Measurements from ENCODE around the gene HS6ST1. TPM values are rescaled to one million over a fixed set of nuclear protein-coding genes. Genes with fewer than 3 reads are reported as not detected.

The HS6ST1 gene
- total RNA-seq, 1 donor from 2014 or later, result 27.1 TPM

DNA sequence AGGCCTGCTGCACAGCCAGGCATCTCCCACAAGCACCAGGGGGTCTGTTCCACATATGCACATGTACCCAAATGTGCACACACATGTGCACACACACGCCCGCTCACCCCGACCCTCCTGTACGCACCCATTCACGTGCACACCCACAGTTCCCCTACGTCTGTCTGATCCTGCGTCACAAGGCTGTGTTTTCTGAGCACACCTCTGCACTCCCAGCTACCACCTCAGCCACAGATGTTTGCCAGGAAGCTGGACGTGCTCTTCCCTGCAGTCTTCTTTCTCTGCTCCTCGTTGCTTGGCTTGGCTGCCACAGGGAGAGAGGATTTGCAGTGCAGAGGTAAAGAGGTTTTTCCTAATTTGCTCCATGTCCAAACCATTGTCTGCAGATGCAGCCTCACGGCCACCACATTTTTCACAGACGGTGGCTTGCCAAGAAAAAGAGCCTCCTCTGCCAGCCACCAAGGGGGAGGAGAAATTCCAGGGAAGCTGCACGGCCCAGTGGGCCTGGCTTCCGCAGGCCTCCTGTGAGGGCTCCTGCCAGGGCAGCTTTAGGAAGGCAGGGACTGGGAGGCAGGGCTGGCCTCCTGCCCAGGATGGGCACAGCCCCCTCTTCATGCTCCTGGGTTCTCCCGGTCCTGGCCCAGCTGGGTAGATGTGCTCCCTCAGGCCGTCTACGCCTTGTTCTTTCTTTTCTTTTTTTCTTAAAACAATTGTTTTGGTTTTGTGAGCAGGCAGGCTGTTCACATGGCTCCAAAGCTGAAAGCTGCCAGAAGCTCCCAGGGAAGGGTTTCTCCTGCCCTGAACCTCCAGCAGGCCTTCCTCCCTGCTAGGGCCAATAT is 29.3 kb upstream of the HS6ST1 start:
- DNase-seq, result peak; percentile 40

DNA sequence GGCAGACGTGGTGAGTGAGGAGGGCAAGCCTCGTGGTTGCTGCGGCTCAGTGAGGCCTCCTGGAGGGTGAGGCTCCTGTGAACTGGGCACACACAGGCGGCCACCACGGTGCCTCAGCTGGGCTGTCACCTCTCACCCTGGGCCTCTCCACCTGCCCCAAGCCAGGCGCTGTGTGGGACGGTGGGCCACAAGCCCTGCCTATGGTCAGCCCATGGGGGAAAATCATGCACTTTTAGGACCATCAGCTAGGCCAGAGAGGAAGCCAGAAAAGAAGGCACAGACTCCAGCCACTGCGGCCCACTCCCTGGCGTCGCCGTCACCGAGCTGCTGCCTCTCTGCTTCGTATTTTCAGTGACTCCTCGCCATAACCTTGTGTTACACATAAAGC is 28.5 kb upstream of the HS6ST1 start:
- DNase-seq, result no peak

DNA sequence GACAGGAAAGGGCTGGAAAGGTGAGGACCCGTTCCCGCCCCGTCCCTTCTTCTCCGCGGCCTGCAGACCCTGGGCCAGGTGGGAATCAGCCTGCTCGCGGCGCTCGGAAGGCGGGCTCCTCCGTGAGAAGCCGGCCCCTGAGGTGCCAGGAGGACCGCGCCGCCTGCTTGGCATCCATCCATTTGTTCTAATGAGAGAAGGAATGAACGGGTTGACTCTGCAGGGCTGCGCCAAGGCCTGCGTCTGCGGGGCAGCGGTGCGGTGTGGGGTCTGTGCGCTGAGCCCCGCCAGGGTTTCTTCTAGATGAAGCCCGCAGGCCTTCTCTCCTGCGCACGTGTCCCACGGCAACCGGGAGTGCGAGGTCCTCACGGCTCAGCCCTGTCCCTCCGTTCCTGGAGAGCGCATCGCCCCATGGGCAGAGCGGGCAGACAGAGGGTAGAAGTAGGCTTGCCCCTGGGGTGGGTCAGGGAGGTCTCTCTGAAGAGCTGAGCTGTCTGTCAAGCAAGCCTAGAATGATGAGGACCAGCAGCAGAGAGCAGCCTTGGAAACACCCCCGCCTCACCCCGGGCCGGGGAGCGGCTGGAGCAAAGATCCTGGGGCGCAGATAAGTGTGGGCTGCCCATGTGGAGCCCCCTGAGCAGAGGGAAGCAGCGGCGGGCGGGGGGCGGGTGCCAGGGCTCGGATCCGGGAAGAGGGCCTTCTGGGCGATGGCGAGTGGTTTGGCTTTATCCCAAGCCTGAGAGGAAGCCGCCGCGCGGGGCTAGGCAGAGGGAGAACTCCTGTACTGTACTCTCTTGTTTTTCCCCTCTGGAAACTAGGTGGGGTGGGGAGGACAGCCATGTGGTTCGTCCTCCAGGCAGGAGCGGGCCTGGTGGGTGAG is 27.9 kb upstream of the HS6ST1 start:
- no peak for DNase-seq

DNA sequence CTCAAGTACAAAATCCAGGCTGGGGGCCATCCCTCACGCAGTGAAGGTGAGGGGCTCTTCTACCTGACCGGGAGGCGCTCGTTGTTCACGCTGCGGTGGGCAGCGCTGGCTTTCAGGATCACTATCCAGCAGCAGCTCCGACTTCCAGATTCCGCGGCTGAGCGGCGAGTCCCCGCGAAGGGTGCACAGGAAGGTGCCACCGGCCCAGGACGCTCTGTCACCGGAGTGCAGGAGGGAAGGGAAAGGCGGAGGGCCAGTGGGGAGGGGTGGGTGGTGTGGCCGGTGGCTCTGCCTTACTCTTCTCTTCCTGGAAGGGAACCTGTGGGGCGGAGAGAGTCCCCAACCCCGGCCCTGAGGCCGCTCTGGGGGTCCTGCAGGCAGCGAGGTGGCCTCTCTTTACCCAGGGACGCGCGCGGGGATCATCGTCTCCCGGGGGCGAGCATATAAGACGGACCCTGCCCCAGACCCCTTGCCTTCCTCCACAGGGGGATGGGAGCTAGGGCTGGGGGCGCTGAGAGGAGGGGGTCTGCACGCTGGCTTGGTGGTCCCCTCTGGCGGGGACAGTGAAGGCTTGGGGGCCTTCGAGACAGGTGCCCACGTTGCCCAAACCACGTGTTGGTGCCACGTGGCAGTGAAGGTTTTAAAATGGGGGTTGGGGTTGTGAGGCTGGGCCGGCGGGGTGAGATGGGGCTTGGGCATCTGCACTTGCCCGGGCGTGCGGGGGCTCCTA is 26.9 kb upstream of the HS6ST1 start:
- DNase-seq, result no peak

DNA sequence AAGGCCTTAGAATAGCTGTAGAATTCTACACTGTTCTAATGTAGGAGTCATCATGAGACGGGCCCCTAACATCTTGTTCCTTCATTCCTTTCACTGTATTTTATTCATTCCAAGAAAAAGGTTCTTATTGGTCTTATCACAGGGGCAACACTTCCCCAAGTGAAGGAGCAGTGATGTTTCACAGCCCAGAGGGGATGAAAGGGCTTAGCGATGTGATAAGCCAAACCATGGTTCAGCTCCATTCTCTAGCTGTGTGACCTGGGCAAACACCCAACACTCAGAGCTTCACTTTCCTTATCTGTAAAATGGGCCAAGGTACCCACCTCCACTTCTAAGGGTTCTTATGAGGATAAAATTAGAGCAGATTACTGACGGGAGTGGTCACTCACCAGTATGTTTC is 25.4 kb upstream of the HS6ST1 start:
- no peak for DNase-seq

DNA sequence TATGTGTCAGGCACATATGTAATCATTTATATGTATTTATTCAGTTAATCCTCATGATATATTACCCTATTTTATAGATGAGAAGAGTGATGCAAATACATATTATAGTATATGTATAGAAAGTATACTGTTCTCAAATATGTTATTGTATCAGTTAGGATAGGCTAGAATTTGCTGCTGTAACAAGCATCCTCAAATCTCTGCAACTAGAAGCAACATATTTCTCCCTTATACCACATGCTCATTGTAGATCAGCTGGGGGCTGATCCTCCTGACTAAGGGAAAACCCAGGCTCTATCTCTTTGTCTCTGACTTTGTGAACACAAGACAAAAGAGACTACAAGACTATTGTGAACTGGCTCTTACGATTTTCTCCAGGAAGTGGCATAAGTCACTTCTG is 24.8 kb upstream of the HS6ST1 start:
- no peak for DNase-seq

DNA sequence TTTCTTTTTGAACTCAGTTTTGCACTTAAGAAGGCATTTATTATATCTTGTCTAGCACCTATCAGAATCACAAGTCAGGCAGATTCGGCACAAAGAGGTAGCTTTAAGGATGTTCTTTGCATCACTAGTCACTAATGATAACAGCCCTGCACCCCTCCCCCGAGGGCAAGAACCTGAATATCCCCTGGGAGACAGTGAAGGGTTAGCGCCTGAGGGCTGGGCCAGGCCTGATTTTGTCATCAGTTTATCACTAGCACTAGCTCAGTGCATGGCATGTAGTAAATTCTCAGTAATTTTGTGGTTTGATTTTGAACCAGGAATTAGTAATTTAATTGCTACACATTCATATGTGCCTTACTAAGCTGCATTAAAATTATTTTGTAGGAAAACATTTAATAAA is 23.9 kb upstream of the HS6ST1 start:
- no peak for DNase-seq

DNA sequence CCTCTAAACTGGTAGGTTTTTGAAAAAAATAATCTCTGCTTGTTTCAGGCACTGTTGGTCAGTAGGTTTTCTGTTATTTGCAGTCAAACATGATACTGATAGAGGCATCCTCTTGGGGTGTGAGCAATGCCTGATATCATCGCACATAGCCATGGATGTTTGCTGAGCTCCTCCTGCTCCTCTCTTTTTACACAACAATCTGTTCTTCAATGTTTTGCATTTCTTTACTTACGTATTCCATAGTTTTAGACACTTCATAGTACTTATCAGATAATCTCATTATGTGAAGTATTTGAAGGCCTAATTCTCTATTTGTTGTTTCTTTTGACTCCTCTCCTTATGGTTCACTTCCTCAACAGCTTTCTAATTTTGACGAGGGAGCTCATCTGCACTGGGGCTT is 23.0 kb upstream of the HS6ST1 start:
- DNase-seq, result no peak

DNA sequence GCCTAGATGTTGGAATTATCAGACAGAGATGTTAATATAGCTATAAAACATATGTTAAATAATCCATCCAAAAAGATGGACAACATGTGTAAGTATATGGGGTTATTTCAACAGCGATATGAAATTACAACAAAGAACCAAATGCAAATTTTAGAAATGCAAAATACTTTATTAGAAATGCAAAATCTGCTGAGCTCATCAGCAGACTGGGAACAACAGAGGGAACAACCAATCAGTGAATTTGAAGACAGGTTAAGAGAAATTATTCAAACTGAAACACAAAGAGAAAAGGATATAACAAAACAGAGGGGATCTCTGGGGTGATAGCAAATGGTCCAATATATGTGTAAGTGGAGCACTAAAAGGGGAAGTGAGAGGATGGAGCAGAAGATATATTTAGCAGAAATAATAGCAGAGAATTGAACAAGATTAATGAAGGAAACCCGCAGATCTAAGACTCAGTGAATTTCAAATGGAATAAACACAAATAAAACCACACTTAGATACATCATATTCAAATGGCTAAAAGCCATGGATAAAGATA is 13.5 kb upstream of the HS6ST1 start:
- no peak for DNase-seq

DNA sequence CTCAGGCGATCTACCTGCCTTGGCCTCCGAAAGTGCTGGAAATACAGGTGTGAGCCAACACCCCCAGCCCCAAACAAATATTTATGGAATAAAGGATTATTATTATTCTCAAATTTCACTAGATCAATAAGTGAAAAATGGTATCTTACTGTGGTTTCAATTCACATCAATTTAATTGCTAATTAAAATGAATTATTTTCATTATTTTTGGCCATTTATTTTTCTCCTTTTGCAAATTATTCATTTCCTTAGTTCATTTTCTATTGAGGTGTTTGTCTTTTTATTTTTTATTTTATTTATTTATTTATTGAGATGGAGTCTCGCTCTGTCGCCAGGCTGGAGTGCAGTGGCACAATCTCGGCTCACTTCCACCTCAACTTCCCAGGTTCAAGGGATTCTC is 11.9 kb upstream of the HS6ST1 start:
- no peak for DNase-seq

DNA sequence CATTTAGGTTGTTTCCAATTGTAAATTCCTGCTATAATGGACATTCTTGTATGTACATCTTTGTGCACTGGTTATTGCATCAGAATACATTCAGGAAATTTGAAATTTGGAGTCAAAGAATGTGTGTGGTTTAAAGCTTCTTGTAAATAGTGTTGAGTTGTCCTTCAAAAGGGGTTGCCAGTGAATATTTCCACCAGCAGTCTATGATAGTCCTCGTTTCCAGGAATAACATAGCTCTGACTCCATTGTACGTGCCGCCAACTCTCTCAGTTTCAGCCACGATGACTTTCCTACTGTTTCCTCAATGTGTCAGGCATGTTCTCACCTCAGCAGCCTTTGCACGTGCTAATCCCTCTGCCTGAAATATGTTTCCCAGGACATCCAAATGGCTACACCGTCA is 10.9 kb upstream of the HS6ST1 start:
- no peak for DNase-seq

DNA sequence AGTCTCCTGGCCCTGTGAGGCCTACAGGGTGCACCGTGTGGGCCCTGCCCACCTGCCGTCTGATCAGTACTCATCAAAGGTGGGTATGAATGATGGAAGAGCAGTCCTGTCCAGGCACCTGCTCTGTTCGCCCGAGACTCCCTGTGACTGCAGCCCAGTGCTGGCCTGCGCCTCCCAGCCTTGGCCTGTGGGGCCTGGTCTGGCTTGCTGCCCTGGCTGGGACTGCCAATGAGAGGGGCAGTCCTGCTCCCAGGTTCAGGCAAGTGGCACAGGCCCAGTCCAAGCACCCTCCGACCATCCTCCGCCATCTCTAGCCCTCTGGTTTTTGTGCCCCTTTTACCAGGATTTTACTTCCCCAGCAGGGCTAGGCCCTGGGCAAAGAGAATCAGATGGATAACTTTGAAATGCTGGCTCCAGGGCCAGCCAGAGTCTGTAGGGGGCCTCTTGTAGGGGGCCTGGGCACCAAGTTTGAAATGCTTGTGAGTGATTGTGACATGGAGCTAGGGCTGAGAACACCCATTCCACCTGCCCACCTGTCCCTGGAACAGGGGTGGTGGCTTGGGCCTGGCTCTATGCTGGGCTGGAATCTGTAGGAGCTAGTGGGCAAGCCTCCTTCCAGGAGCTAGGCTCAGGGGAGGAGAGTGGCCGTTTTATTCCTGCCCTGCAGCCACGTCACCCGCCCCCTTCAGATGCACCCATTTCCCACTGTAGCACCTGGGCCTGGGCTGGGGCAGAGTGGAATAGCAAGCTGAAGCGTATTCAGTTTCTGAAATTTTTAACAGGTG is 8.7 kb upstream of the HS6ST1 start:
- no peak for DNase-seq

DNA sequence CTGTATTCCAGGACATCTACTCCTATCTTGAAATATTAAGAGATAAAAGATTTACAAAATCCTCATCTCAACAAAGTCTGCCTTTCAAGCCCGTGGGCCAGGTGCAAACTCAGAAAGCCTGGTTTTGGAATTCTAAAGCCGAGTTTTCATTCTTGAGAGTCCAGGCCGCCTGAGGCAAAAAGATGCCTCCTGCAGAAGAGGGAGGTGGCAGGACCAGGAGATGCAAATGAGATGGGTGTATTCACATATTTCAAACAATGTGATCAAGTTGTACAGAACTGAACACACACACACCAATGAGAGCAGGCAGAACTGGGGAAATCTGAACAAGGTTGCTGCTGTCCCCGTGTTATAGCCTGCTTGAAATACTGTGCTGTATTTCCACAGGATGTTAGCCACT is 7.7 kb upstream of the HS6ST1 start:
- DNase-seq, result no peak

DNA sequence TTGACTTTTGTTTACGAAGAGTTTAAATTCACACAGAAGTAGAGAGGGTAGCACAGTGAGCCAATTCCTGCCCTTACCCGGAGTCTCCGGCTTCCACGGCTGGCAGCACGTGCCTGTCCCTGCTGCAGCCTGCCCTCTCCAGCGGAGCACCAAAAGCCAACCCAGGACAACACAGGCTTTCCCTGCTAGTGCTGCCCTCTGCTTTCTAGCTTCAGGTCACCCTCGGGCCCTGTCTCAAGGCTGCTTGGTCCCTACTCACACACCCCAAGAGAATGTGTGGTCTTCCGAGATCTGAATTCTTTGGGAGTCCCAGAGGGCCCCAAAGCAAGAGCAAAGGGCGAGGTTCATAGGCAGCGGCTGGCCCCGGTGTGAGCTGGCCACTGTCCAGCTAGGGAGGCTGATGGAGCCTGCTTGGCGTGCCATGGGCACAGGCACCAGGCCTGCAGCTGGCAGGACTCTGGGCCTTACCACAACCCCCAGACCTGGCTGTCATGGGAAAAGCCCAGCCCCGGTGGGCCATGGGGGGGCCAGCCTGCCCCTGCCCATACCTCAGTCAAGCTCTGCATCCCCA is 7.0 kb upstream of the HS6ST1 start:
- DNase-seq, result no peak

DNA sequence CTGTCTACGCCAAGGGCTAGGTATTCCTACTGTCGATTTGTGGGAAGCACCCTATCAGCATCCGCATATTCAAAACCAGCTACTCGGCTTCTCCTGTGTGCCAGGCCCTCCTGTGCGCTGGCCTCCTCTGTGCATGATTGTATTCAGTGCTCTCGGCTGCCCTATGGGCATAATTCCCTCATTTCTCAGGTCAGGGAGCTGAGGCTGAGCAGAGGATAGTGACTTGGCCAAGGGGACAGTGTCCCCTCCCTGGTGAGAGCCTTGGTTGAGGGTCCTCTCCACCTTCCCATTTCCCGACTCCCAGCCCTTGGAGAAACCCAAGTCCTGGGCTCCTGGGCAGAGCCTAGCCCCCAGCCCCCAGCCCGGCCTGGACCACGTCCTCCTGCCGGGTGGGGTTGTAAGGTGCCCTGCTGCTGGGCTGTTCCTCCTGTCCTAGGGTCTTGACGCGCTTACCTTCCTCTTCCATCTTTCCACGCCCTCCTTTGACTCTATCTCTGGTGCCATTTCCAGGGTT is 6.3 kb upstream of the HS6ST1 start:
- DNase-seq, result no peak

DNA sequence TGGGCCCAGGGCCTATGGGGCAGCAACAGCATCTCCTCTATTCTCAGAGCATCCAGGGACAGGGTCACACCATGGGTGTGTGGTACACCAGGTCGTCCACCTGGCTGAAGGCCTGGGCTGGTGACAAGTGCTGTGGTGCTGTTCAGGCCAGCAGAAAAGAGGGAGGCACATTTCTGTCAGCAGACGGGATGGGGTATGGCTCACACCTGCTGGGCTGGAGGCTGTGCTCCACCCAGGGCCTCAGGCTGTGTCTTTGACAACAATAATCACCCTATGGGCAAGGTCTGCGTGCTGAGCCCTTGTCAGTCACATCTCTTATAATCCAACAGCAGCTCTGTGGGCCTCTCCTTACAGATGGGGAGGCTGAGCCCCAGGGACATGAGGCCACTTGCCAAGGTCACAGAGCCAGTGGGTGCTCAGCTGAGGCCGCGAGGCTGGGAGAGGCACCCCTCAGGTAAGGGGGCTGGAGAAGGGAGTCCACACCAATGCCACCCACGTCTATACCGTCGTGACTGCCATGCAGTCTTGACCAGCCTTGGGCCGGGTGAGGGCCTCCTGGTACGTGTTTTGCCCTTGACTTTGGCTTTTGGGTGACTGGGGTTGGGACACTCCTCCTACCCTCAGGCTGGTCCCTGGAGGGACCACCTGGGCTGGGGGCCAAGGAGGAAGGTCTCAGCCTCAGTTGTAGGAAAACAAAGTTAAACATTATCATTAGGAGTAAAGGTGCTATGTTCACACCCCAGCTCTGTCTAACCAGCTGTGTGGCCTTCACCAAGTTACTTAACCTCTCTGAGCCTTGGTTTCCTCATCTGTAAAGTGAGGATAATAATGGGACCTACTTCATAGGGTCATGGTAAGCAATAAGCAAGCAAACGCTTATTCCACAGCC is 5.6 kb upstream of the HS6ST1 start:
- DNase-seq, result no peak

DNA sequence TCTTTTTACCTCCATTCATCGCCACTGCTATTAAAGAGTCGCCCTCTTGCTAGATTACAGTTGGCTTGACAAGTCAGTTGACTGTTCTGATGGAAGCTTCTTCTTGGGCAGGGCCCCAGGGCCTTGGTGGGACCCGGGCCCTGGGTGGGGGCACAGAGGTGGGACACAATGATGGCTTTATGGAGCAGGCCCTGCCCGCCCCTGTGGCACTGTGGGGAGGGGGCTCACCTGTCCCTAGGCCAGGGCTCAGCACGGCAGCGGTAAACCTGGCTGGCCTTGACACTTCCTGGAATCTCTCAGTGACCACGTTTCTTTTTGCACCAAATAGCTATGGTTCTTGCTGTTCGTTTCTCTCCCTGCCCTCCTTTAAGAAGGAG is 4.9 kb upstream of the HS6ST1 start:
- DNase-seq, result no peak

DNA sequence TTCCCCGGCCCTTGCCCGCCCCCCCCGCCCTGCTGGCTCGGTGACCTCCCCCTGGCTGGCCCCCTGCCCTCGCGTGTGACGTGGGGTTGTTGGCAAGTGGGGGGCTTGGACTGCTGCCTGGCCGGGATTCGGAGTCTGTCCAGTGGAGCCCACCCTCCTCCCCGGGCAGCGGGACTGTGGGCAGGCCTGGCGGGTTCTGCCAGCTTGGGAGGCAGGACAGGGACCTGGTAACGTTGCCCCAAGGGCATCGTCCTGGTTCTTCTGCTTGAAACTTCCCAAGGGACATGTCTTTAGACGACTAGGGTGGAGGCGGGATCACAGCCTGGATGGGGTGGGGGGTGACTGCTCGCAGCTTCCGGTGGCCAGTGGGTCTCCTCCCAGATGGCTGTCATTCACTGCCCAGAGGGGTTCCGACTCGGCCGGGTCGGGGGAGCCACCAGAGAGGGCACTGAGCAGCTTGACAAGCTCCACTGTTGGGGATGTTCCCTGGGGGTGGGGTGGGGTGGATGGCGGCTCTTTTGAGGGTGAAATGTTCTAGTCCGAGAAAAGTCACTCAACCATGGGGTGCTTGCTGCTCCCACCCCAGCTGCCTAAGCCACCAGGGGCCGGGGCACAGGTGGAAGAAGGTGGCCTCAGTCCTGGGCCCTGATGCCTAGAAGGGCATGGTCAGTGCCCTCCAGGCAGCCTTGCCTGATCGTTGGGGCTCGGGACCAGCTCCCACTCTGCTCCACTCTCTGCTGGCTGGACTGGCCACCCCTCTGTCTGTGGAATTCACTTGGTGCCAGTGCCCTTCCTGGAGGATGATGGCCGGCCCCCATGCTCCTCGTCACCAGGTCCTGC is 4.3 kb upstream of the HS6ST1 start:
- no peak for DNase-seq

Data from dermis blood vessel endothelial cell (primary cell).